OCI-M2 (cell line): ENCODE data around the gene ABTB1.
"Not testable (repeated sequence)": the region's sequence is repeated elsewhere in the genome, so short reads cannot be mapped to it uniquely, and the experiment has no call there.

ENCODE experiments used
- DNase-seq: peaks from one replicate; lab custom pipeline; 2025; ENCODE audit not compliant: unreplicated experiment; lab: John Stamatoyannopoulos, UW

ABTB1 gene

DNA sequence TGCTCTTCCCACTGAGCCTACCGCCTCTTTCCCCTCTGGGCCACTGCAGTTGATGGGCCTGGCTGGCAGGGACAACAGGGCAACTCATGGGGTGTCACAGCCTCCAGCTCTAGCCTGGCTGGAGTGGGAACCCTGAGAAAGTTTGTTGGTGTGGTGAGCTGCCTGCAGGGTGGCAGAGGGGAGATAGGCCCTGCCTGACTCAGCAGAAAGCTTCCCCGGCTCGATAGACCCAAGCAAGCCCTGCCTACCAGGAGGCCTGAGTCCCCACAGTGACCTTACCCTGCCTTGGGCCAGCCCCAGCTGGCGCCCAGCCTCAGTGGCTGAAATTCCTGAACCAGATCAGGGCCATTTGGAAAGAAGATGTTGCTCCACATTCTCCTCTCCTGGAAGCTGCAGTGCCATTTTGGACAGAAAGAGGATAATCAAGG lies 29.4 kb downstream of the ABTB1 start:
- DNase-seq = no peak

DNA sequence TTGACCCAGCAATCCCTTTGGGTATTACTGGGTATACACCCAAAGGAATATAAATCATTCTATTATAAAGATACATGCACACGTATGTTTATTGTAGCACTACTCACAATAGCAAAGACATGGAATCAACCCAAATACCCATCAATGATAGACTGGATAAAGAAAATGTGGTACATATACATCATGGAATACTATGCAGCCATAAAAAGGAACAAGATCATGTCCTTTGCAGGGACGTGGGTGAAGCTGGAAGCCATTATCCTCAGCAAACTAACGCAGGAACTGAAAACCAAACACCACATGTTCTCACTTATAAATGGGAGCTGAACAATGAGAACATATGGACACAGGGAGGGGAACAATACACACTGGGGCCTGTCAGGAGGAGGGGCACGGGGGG lies 32.1 kb downstream of the ABTB1 start:
- DNase-seq = not testable (repeated sequence)

DNA sequence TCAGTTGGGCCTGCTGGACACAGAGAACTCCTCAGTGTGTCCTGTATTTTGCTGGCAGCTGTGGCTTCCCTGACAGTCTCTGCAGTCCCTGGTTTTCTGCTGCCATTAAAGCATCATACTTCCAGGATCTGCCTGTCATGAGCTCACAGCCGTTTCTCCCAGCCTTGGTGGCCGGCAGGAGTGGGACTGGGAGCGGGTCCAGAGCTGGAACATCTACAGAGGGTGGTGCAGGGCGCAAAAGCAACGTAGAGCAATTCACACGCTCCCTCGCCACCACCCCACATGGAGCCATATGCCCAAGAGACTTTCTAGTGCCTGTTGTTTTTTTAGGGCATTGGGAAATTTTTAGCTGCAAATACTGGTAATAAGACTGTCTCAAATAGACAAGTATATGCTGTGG lies 33.6 kb downstream of the ABTB1 start:
- no peak for DNase-seq

DNA sequence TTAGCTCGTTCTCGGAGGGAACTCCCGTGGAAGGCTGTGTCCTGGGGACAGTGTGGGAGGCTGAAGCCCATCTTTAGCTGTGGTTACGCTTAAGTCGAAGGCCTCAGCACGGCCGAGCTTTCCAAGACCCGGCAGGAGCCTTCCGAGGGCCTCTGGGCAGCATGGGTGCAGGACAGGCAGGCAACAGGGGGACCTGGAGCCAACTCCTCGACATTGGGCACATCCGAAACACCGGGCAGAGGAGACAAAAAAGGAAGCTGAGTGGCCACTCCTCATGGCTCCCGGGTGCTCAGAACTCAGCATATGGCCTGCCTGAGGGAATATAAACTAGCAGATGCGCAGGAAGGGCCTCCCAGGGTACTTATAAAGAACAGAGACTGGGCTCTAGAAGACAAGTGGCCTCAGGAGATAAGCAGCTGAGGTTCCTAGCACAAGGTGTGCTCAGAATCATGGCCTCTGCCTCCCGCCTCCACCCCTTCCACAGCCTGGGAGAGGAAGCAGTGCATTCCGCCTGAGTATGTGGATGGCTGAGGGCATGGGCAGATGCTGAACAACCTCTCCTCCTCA lies 34.1 kb downstream of the ABTB1 start:
- DNase-seq = no peak

DNA sequence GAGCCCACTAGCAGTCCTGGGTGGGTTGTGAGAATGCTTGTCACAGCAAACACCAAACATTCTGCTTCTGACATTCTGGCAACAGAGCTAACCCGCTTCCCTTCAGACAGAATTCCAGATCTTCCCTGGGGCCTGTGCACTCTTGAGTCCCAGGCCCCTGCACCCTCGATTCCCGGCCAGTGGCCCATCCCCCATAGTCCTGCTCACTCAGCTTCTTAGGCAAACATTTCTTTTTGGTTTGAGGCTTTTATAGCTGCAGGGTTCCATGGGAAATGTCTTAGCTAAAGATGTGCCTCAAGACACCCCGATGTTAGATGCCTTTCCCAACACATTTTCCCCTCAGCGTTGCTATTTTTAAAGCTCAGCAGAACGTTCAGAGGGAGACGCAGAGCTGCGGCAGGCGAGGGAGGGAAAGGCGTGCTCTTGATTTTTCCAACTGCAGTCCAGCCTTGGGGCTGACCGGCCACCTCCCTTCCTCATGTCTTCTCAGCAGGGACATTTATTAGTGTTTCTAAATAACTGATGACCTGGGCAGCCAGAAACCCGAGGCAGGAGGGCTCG lies 35.2 kb downstream of the ABTB1 start:
- no peak for DNase-seq

DNA sequence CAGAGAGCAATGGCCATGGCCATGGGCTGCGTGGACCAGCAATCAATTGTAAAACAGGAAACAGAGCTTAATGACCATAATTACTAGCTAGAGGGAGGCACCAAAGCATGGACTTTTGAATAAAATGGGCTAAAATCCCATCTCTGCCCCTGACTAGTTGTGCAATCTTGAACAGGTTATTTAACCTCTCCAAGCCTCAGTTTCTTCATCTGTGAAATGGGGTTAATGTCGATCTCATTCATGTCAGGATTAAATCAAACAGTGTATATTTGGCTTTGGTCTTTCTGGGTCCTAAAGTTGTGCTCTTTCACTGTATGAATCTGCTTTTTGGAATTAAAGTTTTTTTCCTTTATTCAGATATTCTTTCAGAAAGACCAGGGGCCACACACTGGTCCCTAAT lies 36.1 kb downstream of the ABTB1 start:
- DNase-seq = no peak

DNA sequence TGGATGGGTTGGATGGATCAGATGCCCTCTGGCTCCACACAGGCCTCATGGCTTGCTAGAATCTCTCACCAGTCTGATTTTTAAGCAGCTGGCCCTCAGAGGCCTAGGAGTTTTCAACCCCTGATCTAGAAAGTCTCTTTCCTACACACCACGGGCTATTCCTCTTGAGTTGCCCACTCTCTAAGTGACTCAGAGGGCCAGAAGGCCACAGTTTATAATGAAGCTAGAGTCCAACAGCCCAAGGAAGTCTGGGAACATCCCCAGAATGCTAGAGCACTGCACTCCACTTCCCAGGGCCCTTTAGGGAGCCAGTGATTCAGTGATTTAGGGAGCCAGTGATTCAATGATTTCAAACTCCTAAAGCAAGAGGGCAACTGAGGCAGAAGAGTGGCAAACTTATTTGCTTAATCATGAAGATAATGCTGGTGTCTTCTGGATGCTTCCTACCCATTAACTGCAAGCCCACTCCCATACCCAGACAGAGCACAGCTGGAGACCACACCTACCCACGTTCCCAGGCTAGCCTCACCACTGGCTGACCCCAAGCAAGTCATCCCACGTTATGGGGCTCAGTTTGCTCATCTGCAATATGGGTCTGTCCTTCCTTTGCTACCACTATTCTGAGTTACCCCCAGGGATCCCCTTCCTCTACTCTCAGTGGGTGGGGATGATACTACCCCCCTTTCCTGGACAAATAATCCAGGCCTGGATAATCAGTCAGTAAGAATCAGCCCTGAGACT lies 36.7 kb downstream of the ABTB1 start:
- DNase-seq = no peak

DNA sequence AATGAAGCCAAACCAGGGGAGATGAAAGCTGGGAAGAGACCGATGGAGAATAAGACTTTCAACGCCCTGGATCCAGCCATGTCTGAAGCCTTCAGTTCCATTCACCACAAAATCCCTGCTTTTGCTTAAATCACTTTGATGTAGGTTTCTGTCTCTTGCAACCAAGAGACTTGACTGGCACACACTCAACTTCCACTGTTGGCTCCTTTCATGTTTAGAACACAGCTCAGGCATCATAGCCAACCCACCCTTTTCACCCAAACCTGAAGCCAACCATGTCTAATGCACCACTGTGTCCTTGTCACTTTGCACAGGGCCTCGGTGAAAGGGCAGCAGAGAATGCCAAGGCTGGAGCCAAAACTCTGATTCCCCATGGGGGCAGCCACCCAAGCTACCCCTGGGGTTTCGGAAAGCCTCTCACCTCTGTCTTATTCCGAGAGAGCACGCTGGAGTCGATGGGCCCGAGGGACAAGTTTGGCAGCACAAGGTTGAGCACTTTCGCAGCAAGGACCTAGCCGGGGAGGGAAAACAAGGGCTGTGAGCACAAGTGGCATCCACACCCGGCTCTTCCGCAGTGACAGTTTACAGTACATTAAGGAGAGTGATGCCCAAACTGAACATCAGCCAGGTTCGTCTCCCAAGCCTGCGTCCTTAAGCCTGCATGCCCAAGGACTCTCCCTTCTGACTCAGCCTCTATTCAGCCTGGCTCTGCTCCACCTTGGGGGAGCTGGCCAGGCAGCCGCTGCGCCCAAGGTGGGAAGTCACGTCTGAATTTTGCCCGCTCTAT lies 37.6 kb downstream of the ABTB1 start:
- no peak for DNase-seq

DNA sequence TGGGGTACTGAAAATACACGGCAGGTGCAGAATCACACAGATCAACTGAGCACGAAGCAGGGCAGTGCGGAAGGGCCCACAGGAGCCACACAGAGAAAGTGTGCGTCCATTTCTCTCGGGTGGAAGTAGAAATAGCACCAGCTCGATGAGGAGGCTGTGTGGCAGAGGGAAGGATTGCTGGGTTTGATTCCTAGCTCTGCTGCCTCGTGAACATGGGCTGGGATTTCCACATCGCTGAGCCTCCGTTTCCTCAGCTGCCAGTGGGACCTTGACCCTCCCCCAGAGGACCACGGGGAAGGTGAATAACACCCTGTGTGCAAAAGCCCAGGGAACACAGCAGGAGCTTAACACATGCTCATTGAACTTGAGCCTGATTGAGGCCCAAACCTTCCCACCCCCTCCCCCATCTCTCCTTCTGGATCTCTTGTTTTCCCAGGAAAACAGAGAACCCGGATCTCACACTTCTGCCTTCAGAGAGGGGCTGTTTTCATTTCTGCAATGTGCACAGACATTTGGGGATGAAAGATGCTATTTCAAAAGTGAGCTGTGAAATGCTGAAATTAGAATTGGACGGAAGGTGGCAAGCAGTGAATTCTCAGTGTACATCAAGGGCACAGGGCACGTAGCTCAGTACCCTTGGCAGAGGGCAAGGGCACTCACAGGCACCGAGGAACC lies 38.4 kb downstream of the ABTB1 start:
- no peak for DNase-seq

DNA sequence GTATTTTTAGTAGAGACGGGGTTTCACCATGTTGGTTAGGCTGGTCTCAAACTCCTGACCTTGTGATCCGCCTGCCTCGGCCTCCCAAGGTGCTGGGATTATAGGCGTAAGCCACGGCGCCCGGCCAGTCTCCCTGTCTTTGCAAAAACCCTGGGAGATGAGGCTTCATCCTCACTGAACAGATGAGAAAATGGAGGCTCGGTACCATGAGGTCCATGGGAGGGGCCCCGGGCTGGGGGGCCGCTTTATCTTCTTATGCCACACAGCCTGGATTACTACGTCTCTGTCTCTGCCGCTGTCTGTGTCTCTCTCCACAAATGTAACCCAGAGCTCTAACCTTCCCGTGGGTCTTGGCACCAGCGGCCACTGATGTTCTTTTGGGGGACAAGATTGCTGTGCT lies 39.1 kb downstream of the ABTB1 start:
- DNase-seq = no peak

DNA sequence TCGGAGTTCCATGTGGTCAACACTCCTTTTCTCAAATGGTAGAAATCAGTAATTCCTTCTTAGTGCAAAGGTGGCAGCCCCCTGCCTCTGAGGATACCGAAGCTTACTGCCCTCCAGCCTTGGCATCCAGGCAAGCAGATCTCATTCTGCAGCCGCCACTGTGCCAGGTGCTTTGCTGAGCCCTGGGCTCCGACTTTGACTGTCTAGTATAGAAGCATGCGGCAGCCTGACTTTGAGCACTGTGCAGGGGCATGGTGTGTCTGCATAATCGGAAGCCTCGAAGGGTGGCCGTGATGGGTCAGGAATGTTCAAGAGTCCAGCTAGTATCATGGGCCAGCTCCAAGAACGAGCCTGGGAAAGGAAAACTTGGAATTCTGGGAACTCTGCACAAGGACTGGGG lies 39.7 kb downstream of the ABTB1 start:
- no peak for DNase-seq

DNA sequence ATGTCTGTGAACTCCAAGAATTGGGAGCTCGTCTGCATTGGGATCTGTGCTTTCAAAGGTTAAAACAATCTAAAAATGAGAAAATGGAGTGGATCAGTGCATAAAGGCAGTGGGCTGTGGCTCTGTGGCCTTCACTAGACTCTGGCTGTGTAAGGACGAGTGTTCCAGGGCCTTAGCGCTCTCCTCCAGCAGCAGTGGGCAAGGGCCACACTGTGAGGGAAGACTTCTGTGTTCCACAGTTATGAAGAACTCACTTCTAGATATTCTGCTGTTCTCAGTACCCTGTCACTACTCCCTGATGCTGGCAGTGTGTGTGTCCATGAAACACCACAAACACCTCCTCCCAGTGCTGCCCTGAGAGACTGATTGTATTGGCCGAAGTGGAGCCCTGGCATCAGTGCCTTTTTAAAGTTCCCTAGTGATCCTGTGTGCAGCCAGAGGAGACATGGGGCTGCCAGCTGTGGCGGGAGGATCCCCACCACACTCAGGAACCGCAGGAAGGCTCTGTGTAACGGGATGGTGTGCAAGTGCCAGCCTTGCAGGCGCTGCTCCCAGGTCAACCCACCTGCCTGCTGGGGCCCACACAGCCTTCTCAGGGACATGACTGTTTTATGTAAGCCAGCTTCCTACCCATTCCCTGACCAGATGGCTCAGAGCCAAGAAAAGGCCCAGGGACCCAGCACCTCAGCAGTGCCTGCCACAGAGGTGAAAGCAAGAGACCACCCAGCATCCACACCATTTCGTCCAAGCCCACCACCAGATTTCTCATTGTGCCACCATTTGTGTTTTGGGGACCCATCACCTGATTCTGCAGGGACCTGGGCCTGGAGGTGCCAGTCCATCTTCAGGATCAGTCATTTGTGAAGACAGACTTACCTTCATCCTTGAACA lies 40.4 kb downstream of the ABTB1 start:
- DNase-seq = no peak

DNA sequence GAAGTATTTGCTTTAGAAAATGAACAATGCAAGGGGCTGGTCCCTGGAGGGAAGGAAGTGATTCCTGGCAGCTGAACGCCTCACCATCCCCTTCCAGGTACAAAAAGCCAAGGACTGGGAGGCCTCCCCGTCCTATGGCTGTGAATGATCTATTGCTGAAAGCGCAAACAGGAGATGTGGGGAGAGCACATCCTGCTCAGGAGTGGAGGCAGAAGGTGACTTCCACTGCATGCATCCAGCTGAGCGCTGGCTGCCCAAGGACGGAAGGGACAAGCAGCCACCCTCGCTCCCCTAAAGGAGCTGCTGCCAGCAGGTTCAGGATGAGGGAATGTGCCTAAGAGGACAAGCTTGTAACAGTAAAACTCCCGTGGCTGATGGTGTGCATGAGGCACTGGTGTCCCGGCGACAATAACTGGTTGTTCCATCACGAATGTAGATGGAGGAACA lies 41.4 kb downstream of the ABTB1 start:
- no peak for DNase-seq

DNA sequence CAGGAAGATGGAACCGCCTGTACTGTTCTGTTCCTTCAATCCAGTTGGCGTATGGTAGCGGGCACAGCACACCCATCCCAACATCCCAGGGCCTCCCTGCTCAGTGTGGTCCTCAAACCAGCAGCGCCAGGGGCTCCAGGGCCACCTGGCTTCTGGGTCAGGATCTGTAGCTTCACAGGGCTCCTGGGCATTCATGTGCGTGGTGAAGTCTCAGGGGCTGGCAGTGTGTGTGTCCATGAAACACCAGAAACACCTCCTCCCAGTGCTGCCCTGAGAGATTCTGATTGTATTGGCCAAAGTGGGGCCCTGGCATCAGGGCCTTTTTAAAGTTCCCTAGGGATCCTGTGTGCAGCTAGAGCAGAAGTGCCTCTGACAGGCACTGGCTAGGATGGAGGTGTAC lies 42.1 kb downstream of the ABTB1 start:
- DNase-seq = no peak

DNA sequence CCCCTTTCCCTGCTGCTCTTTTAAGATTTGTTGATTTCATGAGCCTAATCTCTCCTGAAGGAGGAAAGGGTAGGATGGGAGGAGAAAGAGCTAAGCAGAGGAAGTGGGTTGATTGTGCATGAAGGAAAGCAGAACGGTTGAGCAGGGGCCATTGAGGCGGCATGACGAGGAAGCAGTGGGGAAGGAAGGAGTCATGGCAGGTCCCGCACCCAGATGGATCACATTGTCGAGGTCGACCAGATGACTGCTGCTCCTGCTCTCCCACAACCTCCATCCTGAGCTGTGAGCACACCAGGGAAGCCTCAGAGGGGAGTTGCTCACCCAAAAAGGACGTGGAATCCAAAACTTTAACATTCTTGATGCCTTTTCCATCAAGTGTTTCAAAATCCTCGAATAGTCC lies 42.8 kb downstream of the ABTB1 start:
- no peak for DNase-seq

DNA sequence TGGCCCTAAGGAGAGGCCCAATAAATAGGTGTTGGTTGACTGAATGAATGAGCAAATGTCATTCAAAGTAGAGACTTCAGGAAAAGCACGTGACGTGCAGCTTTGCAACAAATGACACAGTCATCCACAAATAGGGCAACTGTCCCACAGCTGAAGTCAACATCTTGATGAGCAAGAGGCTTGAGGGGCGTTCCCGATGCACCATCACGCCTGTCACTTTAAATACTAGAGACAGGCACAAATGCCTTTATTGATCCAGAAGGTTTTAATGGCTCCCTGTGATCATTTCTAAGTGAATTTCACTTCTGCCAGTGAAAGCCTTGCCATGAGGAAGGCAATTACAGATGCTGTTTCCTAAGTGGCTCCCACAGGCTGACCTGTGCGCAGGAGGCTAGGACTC lies 43.6 kb downstream of the ABTB1 start:
- DNase-seq = no peak

DNA sequence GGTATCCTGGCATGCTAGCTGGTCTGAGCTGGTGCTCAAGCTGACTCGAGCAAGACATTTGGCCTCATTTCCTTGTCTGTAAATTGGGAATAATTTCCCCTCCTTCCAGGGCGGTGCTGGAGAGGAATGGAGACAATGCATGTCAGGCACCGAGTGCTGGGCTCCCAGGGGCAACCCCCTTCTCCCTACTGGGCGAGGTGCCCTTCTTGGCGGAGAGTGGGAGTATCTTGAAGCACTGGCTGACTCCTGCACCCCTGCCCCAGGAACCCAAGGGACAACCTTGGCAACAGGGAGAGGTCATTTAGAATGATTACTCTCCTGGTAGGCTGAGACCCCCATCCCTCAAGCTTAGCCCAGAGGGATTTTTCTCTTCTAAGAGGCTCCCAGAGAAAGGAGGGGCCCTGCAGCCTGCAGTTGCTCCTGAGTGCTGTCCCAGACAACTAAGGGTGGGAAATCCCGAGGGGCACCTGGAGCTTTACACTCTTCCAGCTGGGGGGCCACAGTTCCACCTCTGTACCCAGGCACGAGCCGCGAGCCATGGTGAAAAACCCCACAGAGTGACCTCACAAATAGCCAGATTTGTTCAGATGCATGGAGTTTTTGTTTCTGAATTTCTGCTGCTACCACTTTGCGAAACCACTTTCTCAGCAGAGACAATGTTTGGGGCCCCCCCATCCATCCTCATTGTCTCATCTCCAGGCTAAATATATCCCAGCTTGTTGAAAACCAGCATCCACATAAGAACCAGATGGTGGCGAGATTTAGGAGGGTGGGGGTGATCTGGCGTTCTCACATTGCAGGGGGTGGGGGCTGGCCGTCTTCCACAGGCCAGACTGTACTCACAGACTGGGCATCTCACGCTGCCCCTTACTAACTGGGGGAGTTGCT lies 44.8 kb downstream of the ABTB1 start:
- no peak for DNase-seq

DNA sequence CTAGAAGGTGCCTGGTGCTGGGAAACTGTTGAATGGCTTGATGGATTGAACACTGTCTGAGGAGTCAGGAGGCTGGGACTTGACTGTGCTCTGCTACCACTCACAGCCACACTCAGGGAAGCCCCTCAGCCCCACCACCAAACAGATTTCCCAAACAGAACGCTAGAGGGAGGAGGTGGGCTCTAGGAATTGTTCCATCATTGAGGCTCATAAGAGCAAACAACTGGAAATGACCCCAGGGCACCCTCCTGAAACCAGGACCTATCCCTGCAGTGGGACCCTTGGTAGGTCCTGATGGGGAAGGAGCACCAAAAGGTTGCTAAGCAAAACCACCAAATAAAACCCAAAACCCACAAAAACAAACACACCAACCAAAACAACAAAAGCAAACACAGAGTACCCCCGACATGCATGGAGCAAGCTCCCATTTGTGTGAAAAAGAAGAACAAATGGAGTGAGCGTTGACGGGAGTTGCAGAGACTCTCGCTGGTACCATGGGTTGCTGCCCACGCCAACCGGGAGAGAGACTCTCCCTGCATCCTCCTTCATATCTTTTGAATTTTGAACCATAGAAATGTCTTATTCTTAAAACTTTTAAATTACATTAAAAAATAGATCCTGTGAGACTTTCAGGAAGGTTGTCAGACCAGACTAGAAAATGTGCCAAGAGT lies 45.6 kb downstream of the ABTB1 start:
- DNase-seq = no peak

DNA sequence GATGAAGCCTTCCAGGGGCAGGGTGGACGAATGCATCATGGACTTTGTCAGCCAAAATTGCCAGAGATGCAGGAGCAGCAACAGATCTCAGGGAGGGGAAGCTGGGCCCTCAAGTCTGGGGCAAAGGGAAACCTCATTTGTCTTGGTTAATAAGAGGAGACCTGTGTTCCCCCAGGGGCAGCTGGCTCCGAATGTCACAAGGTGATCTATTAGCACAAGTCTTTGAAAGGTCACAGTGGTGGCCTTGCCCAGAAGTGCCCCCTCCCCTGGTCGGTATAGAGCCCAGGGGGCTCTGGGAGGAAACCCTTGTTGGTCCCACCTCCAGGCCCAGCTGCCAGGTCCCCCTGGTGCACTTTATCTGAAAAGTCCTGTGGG lies 46.2 kb downstream of the ABTB1 start:
- no peak for DNase-seq
